SU-DHL-6 (cell line): ENCODE results near the gene FBXO4.

Experiments used
- H2AFZ ChIP-seq: fragments of 200-600 bp; sonication (generic); 2 replicates; pipeline ENCODE4 v1.6.1; 2014; ENCODE audit warnings: low read depth, mild to moderate bottlenecking, moderate library complexity, mixed read lengths, antibody characterized with exemption, low read length; ENCODE audit not compliant: severe bottlenecking
- H3F3A ChIP-seq: fragments of 200-600 bp; shearing (Covaris generic); 2 replicates; pipeline ENCODE4 v1.6.0; 2016; ENCODE audit warnings: antibody characterized with exemption, mild to moderate bottlenecking; ENCODE audit not compliant: insufficient read depth
- H3K27ac ChIP-seq: fragments of 200-600 bp; sonication (generic); 2 replicates; pipeline ENCODE4 v1.5.1; 2016; ENCODE audit warnings: low read depth, mild to moderate bottlenecking, low read length, moderate library complexity, mixed read lengths
- H3K27me3 ChIP-seq: fragments of 200-600 bp; sonication (generic), shearing (Covaris generic); 2 replicates; pipeline ENCODE4 v1.6.0; 2014; ENCODE audit warnings: mild to moderate bottlenecking, low read length
- H3K36me3 ChIP-seq: fragments of 200-600 bp; sonication (generic); 2 replicates; pipeline ENCODE4 v1.6.1; 2014; ENCODE audit warnings: mild to moderate bottlenecking, low read length, mixed read lengths
- H3K4me2 ChIP-seq: fragments of 300-600, 200-600 bp; shearing (Covaris generic), sonication (generic); 2 replicates; pipeline ENCODE4 v1.6.0; 2014; ENCODE audit warnings: low read length, low read depth, mild to moderate bottlenecking; ENCODE audit not compliant: poor library complexity, severe bottlenecking
- H3K4me3 ChIP-seq: fragments of 200-600 bp; sonication (generic); 2 replicates; pipeline ENCODE4 v1.5.1; 2014; ENCODE audit warnings: antibody characterized with exemption, low read length, mild to moderate bottlenecking, mixed read lengths; ENCODE audit not compliant: insufficient read depth, poor library complexity, severe bottlenecking
- H3K79me2 ChIP-seq: fragments of 200-600 bp; sonication (generic); 2 replicates; pipeline ENCODE4 v1.6.1; 2014; ENCODE audit warnings: mild to moderate bottlenecking, low read length, moderate library complexity; ENCODE audit not compliant: insufficient read depth
- H3K9ac ChIP-seq: fragments of 200-600 bp; sonication (generic); 2 replicates; pipeline ENCODE4 v1.7.0; 2014; ENCODE audit warnings: mild to moderate bottlenecking, low read length
- H3K9me2 ChIP-seq: fragments of 200-600 bp; sonication (generic); replicated peaks from 2 replicates; pipeline ENCODE4 v1.6.1; 2014; ENCODE audit warnings: low read length; ENCODE audit not compliant: insufficient read depth
- H3K9me3 ChIP-seq: fragments of 200-600 bp; sonication (generic); 2 replicates; pipeline ENCODE4 v1.6.1; 2014; ENCODE audit warnings: low read length, mixed read lengths; ENCODE audit not compliant: insufficient read depth
- H4K20me1 ChIP-seq: fragments of 200-600 bp; sonication (generic); 2 replicates; pipeline ENCODE4 v1.6.1; 2014; ENCODE audit warnings: low read depth, mild to moderate bottlenecking, antibody characterized with exemption, low read length, moderate library complexity, mixed read lengths
- EZH2phosphoT487 ChIP-seq: fragments of 200-600 bp; sonication (generic), shearing (Covaris generic); conservative IDR thresholded peaks from 2 replicates; pipeline ENCODE4 v1.6.1; 2018; ENCODE audit warnings: mild to moderate bottlenecking, antibody characterized with exemption, low read length, moderate library complexity, mixed read lengths
- TF ChIP-seq, protein P1 (sequence below): fragments of 200-600 bp; sonication (generic); IDR thresholded peaks from one replicate; pipeline ENCODE4 v1.5.1; 2017; ENCODE audit warnings: antibody characterized with exemption, mild to moderate bottlenecking, low read length, moderate library complexity; ENCODE audit not compliant: insufficient read depth, poor library complexity, severe bottlenecking

FBXO4 gene

DNA sequence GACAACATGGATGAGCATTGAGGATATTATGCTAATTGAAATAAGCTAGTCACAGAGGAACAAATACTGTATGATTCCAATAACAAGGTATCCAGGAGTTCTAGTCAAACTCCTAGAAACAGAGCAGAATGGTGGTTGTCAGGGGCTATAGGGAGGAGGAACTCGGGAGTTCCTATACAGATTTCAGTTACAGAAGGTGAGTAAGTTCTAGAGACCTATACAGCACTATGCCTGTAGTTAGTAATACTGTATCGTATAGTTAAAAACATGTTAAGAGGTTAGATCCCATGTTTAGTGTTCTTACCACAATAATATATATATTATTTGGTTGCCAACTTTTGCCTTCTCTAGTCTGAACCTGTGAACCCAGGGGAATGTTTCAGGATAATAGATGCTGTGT, 46.9 kb upstream of the FBXO4 start:
- H3F3A ChIP-seq: no peaks in the 10 kb centered on the region
- no peaks in the 10 kb centered on the region for H3K27me3 ChIP-seq
- H3K27ac ChIP-seq: no peak overlapping the region
- H3K9me3 ChIP-seq: no peaks in the 10 kb centered on the region
- H3K36me3 ChIP-seq: no peaks in the 10 kb centered on the region
- H3K4me2 ChIP-seq: no peak overlapping the region
- no peak overlapping the region for H2AFZ ChIP-seq
- H3K79me2 ChIP-seq: no peaks in the 10 kb centered on the region
- no peaks in the 10 kb centered on the region for H3K9me2 ChIP-seq
- no peak overlapping the region for H3K4me3 ChIP-seq
- no peak for TF ChIP-seq EZH2phosphoT487
- TF ChIP-seq, protein P1, sequence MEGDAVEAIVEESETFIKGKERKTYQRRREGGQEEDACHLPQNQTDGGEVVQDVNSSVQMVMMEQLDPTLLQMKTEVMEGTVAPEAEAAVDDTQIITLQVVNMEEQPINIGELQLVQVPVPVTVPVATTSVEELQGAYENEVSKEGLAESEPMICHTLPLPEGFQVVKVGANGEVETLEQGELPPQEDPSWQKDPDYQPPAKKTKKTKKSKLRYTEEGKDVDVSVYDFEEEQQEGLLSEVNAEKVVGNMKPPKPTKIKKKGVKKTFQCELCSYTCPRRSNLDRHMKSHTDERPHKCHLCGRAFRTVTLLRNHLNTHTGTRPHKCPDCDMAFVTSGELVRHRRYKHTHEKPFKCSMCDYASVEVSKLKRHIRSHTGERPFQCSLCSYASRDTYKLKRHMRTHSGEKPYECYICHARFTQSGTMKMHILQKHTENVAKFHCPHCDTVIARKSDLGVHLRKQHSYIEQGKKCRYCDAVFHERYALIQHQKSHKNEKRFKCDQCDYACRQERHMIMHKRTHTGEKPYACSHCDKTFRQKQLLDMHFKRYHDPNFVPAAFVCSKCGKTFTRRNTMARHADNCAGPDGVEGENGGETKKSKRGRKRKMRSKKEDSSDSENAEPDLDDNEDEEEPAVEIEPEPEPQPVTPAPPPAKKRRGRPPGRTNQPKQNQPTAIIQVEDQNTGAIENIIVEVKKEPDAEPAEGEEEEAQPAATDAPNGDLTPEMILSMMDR: no peak
- no peaks in the 10 kb centered on the region for H4K20me1 ChIP-seq
- H3K9ac ChIP-seq: no peak overlapping the region

DNA sequence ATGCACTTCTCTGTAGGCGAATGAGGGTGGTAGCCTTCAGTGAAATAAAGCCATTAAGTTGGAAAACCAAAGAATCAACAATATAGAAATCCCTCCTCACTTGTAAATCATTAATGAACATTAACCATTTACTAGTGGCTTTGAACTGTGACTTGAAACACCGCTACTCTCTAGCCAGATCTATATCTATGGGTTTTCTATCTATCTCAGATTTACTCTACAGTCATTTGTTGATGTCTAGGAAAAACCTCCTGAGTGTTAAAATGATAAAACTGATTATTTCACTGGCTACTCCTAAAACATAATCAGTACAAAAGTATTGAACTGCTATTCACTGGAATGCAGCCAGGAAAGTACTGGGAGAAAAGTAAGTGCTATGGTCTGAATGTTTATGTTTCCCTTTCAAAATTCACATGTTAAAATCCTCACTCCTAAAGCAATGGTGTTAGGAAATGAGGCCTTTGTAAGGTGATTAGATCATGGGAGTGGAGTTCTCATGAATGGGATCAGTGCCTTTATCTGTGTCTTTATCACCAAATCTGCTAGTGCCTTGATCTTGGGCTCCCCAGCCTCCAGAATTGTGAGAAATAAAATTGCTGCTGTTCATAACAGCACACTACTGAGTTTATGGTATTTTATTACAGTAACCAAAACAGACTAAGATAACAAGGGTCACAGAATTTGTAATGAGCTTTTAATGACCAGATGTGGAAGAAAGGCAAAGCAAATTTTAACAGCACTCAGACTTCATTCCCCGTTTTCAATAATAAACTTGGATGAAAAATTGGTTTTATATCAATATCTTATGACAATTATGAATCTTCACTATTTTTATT, 46.2 kb upstream of the FBXO4 start:
- Histone ChIP-seq H3K9me2 (no peaks in the 10 kb centered on the region), H3K9me3 (no peaks in the 10 kb centered on the region), H3K36me3 (no peaks in the 10 kb centered on the region), H3F3A (no peaks in the 10 kb centered on the region), H3K4me3 (no peak overlapping the region), H3K27ac (no peak overlapping the region), H2AFZ (no peak overlapping the region), H3K9ac (no peak overlapping the region), H3K4me2 (no peak overlapping the region), H3K79me2 (no peaks in the 10 kb centered on the region), H4K20me1 (no peaks in the 10 kb centered on the region), H3K27me3 (no peaks in the 10 kb centered on the region)
- TF ChIP-seq, protein P1: no peak
- no peak for TF ChIP-seq EZH2phosphoT487

DNA sequence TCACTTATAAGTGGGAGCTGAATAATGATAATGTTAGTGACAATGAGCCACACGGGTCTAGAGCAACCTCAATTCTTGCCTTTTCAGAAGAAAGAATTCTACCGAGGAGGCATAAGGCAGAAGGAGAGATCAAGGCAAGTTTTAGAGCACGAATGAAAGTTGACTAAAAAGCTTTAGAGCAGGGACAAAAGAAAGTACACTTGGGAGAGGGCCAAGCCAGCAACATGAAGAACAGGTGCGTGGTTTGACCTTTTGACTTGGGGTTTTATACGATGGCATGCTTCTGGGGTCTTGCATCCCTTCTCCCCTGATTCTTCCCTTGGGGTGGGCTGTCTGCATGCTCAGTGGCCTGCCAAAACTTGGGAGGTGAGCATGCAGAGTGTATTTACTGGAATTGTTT, 42.3 kb upstream of the FBXO4 start:
- H3K9ac ChIP-seq: no peak overlapping the region
- no peak overlapping the region for H3K27ac ChIP-seq
- TF ChIP-seq EZH2phosphoT487: no peak
- TF ChIP-seq, protein P1: no peak
- no peaks in the 10 kb centered on the region for H3K27me3 ChIP-seq
- no peaks in the 10 kb centered on the region for H3K9me2 ChIP-seq
- no peaks in the 10 kb centered on the region for H3F3A ChIP-seq
- H3K79me2 ChIP-seq: no peaks in the 10 kb centered on the region
- H3K4me2 ChIP-seq: no peak overlapping the region
- no peaks in the 10 kb centered on the region for H3K9me3 ChIP-seq
- H2AFZ ChIP-seq: no peak overlapping the region
- no peaks in the 10 kb centered on the region for H3K36me3 ChIP-seq
- H3K4me3 ChIP-seq: no peak overlapping the region
- no peaks in the 10 kb centered on the region for H4K20me1 ChIP-seq
